Measurements from ENCODE around the gene CUL4A. TPM values are rescaled to one million over a fixed set of nuclear protein-coding genes. Genes with fewer than 3 reads are reported as not detected.
"Not testable (repeated sequence)": the region's sequence is repeated elsewhere in the genome, so short reads cannot be mapped to it uniquely, and the experiment has no call there.

CUL4A gene
- total RNA-seq, 6 donors from 2014 or later, result 54.4 to 346 (median 129) TPM

DNA sequence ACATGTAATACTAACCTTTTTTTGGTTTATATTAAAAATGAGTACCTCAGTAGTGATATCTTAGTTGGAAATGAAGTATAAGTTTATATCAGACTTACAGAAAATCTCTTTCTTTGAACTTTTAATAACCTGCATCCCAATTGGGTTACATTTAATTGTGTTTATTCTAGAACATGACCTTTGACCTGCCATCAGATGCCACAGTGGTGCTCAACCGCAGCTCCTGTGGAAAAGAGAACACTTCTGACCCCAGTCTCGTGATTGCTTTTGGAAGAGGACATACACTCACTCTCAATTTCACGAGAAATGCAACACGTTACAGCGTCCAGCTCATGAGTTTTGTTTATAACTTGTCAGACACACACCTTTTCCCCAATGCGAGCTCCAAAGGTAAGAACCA, 100.1 kb downstream of the CUL4A start:
- no peaks in the 10 kb centered on the region for H3K4me1 ChIP-seq
- no peaks in the 10 kb centered on the region for H3K9me3 ChIP-seq
- no peak for ATAC-seq (ENCODE audit: low FRiP score in 2 of 2)
- no peaks in the 10 kb centered on the region for H3K27me3 ChIP-seq
- no peak overlapping the region for H3K4me3 ChIP-seq
- TF ChIP-seq POLR2AphosphoS5 (IDR thresholded peaks at IDR 0.05), result no peak
- no peak for TF ChIP-seq POLR2A (IDR thresholded peaks at IDR 0.05)
- TF ChIP-seq, protein P1, sequence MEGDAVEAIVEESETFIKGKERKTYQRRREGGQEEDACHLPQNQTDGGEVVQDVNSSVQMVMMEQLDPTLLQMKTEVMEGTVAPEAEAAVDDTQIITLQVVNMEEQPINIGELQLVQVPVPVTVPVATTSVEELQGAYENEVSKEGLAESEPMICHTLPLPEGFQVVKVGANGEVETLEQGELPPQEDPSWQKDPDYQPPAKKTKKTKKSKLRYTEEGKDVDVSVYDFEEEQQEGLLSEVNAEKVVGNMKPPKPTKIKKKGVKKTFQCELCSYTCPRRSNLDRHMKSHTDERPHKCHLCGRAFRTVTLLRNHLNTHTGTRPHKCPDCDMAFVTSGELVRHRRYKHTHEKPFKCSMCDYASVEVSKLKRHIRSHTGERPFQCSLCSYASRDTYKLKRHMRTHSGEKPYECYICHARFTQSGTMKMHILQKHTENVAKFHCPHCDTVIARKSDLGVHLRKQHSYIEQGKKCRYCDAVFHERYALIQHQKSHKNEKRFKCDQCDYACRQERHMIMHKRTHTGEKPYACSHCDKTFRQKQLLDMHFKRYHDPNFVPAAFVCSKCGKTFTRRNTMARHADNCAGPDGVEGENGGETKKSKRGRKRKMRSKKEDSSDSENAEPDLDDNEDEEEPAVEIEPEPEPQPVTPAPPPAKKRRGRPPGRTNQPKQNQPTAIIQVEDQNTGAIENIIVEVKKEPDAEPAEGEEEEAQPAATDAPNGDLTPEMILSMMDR (IDR thresholded peaks at IDR 0.05), result no peak
- no peak for TF ChIP-seq EP300 (IDR thresholded peaks at IDR 0.05)
- WGBS, 2 donors, result 93 to 95% methylated on average over 6 of the region's 6 CpGs
- H3K27ac ChIP-seq, result no peak overlapping the region
- H3K36me3 ChIP-seq, result peaks cover 21 to 56% (median 39%) of the 10 kb centered on the region in 4 donors
- no peak for DNase-seq

DNA sequence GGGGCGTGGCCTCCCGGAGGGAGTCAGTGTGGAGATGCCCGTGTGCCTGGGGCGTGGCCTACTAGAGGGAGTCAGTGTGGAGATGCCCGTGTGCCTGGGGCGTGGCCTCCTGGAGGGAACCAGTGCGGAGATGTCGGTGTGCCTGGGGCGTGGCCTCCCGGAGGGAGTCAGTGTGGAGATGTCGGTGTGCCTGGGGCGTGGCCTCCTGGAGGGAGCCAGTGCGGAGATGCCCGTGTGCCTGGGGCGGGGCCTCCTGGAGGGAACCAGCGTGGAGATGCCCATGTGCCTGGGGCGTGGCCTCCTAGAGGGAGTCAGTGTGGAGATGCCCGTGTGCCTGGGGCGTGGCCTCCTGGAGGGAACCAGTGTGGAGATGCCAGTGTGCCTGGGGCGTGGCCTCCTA, 104.7 kb downstream of the CUL4A start:
- H3K4me3 ChIP-seq; DNase-seq; H3K4me1 ChIP-seq; H3K27ac ChIP-seq; ATAC-seq (ENCODE audit: low FRiP score in 2 of 2); H3K9me3 ChIP-seq; H3K27me3 ChIP-seq: not testable (repeated sequence)
- WGBS, 2 donors, result 89 to 90% methylated on average over 17 to 20 of the region's 20 CpGs
- peaks cover 22 to 72% (median 63%) of the 10 kb centered on the region in 4 donors for H3K36me3 ChIP-seq

DNA sequence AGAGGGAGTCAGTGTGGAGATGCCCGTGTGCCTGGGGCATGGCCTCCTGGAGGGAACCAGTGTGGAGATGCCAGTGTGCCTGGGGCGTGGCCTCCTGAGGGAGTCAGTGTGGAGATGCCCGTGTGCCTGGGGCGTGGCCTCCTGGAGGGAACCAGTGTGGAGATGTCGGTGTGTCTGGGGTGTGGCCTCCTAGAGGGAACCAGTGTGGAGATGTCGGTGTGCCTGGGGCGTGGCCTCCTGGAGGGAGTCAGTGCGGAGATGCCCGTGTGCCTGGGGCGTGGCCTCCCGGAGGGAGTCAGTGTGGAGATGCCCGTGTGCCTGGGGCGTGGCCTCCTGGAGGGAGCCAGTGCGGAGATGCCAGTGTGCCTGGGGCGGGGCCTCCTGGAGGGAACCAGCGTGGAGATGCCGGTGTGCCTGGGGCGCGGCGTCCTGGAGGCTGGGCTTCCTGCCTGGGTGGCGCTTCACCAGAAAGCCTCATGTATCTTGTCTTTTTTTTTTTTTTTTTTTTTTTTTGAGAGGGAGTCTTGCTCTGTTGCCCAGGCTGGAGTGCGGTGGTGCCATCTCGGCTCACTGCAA, 105.6 kb downstream of the CUL4A start:
- WGBS, 2 donors, result 92% methylated on average over 14 to 19 of the region's 23 CpGs
- H3K4me1 ChIP-seq; H3K27me3 ChIP-seq; DNase-seq; ATAC-seq (ENCODE audit: low FRiP score in 2 of 2); H3K27ac ChIP-seq; H3K9me3 ChIP-seq; H3K4me3 ChIP-seq: not testable (repeated sequence)
- peaks cover 25 to 75% (median 65%) of the 10 kb centered on the region in 4 donors for H3K36me3 ChIP-seq

DNA sequence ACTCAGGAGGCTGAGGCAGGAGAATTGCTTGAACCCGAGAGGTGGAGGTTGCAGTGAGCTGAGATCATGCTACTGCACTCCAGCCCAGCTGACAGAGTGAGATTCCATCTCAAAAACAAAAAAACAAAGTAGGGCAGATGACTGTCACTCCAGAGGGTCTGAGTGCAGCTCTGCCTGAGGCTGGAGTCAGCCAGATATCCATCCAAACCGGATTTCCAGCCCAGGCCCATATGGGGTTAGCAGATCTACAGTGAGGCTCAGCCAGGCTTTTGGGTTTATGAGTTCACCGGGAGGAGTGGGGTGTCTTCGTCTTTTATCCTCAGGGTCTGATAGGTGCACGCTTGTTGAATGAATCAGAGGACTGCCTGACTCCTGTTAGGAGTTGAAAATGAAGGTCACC, 106.6 kb downstream of the CUL4A start:
- TF ChIP-seq POLR2AphosphoS5 (IDR thresholded peaks at IDR 0.05) (no peak), EP300 (IDR thresholded peaks at IDR 0.05) (no peak), POLR2A (IDR thresholded peaks at IDR 0.05) (no peak)
- TF ChIP-seq, protein P1 (IDR thresholded peaks at IDR 0.05), result no peak
- no peak overlapping the region for H3K27ac ChIP-seq
- WGBS, 2 donors, result 91 to 97% methylated on average over 5 of the region's 5 CpGs
- H3K36me3 ChIP-seq, result peaks cover 25 to 75% (median 65%) of the 10 kb centered on the region in 4 donors
- no peaks in the 10 kb centered on the region for H3K4me1 ChIP-seq
- H3K4me3 ChIP-seq, result no peak overlapping the region
- ATAC-seq (ENCODE audit: low FRiP score in 2 of 2), result no peak
- no peaks in the 10 kb centered on the region for H3K27me3 ChIP-seq
- no peaks in the 10 kb centered on the region for H3K9me3 ChIP-seq
- no peak for DNase-seq

Small RNA genes within 50 kb of the gene (small RNA-seq; reads per million reads assigned to genes)
- gene AL137002.1, result 0 reads per million in 4 donors
- 0 reads per million in 4 donors for gene MIR8075

Other genes starting within 250 kb of the CUL4A start
- gene MCF2L, start 240.4 kb upstream of the CUL4A start, total RNA-seq, result 10 to 100 TPM; 14.3 to 99.5 (median 53.1) TPM
- under 1 TPM in 1 of 6 donors, not detected in 5; 0.20 TPM for gene F7, start 103.8 kb upstream of the CUL4A start, total RNA-seq
- 10 to 100 TPM in 3 of 6 donors, 1 to 10 TPM in 3; 5.3 to 25.0 (median 8.8) TPM for gene F10, start 86.8 kb upstream of the CUL4A start, total RNA-seq
- not detected for gene PROZ, start 51.0 kb upstream of the CUL4A start, total RNA-seq
- 10 to 100 TPM; 30.7 to 62.5 (median 37.1) TPM for gene PCID2, start 944 bp upstream of the CUL4A start, total RNA-seq
- gene LAMP1, start 87.6 kb downstream of the CUL4A start, total RNA-seq, result 100 to 1,000 TPM in 5 of 6 donors, 10 to 100 TPM in 1; 80.7 to 394 (median 236) TPM
- gene GRTP1, start 154.5 kb downstream of the CUL4A start, total RNA-seq, result 10 to 100 TPM in 1 of 6 donors, 1 to 10 TPM in 5; 3.6 to 16.8 (median 5.0) TPM
- 1 to 10 TPM in 5 of 6 donors, under 1 TPM in 1; 0.59 to 6.3 (median 2.8) TPM for gene ADPRHL1, start 243.9 kb downstream of the CUL4A start, total RNA-seq

All from upper lobe of left lung (tissue), 6 donors.